ENCODE data around the gene DUS1L. TPM values are rescaled to one million over a fixed set of nuclear protein-coding genes. Genes with fewer than 3 reads are reported as not detected.

DUS1L gene
- polyA plus RNA-seq (2013) = 23.6 and 26.7 TPM in 2 replicates

DNA sequence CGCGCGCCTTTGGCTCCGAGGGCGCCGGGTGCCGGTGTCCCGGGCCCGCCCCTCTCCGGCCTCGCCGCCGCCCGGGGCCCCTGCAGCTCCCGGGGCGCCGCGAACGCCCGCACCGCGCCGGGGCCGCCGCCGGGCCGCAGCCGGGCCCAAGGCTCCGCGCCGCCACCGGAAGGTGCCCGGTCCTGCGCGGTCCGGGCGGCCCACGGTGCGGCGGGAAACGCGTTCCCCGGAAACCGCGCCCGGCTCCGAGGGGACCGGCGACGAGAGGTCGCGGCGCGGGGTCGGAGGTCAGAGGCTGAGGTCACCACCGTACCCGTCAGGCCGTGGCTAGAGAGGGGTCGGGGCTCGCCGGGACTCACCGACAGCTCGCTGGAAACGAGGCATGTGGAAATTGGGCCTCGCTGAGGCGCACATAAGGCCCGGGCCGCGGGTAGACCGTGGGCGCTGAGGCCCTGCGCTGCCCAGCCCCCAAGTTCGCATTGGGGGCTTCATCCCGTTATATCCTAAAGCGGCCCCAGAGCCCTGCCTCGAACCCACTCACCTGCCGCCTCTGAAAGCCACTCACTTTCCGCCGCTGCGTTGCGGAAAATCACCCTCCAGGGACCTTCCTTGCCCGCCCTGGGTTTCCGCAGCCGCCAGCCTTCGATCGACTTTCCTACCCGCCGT is at the start of gene DUS1L:
Gene DUS1L (minus strand): TSS at position 167 of the 666 bp plus-strand sequence. CDS start 745 bp downstream, outside the sequence.
- peak within 1 kb of the TSS; percentile 84 for H3K4me3 ChIP-seq (ENCODE audit: low read depth, low read length)
- peak within 1 kb of the TSS; percentile 27 for H2BK12ac ChIP-seq (ENCODE audit: low read length)
- peak in 1 of 2 donors; percentile 64 for DNase-seq
- peaks cover 11 to 12% of the 10 kb centered on the region in 2 experiments for H3K4me1 ChIP-seq (ENCODE audit: control insufficient read depth in 1 of 2, insufficient read depth in 2 of 2, low read length in 2 of 2)
- H2AK5ac ChIP-seq (ENCODE audit: low read length) = peak within 1 kb of the TSS; percentile 59
- peak within 1 kb of the TSS; percentile 87 for H3K9ac ChIP-seq (ENCODE audit: low read length)
- peak within 1 kb of the TSS; percentile 94 for H3K14ac ChIP-seq (ENCODE audit: low read length)
- H4K91ac ChIP-seq (ENCODE audit: low read depth, low read length) = peak within 1 kb of the TSS; percentile 97
- WGBS (ENCODE audit: extremely low coverage, insufficient coverage, insufficient read length) = no CpG with 5 or more reads among the region's 88 CpGs
- H3K4me2 ChIP-seq (ENCODE audit: low read length) = peak within 1 kb of the TSS; percentile 97
- no peaks in the 10 kb centered on the region for H3K27me3 ChIP-seq (ENCODE audit: insufficient read depth, low read length)
- no peak within 1 kb of the TSS for H3K23ac ChIP-seq (ENCODE audit: low read length)
- H2BK5ac ChIP-seq (ENCODE audit: low read depth, low read length, poor library complexity) = peak within 1 kb of the TSS; percentile 71
- H4K12ac ChIP-seq (ENCODE audit: low read depth, low read length) = peak within 1 kb of the TSS; percentile 99
- peak within 1 kb of the TSS; percentile 76 for H2BK120ac ChIP-seq (ENCODE audit: insufficient read depth, low read length, poor library complexity)
- H3K36me3 ChIP-seq (ENCODE audit: control insufficient read depth in 1 of 2, insufficient read depth in 2 of 2, low read length in 2 of 2) = peaks cover 29 to 32% of the 10 kb centered on the region in 2 experiments
- H2AFZ ChIP-seq (ENCODE audit: insufficient read depth, low read length, poor library complexity) = peak within 1 kb of the TSS; percentile 99
- H3K4ac ChIP-seq (ENCODE audit: low read depth, low read length) = peak within 1 kb of the TSS; percentile 91
- peak within 1 kb of the TSS; percentile 95 for H3K18ac ChIP-seq (ENCODE audit: low read length)
- no peak within 1 kb of the TSS for H3K27ac ChIP-seq (ENCODE audit: low read depth, low read length)
- H3K9me3 ChIP-seq (ENCODE audit: insufficient read depth, low read depth, low read length) = no peaks in the 10 kb centered on the region
- H3K79me2 ChIP-seq (ENCODE audit: control insufficient read depth, insufficient read depth, low read length, poor library complexity) = peaks cover 10% of the 10 kb centered on the region
- peaks cover 9% of the 10 kb centered on the region for H3K79me1 ChIP-seq (ENCODE audit: low read length)
- H4K8ac ChIP-seq (ENCODE audit: low read depth, low read length) = peak within 1 kb of the TSS; percentile 100

DNA sequence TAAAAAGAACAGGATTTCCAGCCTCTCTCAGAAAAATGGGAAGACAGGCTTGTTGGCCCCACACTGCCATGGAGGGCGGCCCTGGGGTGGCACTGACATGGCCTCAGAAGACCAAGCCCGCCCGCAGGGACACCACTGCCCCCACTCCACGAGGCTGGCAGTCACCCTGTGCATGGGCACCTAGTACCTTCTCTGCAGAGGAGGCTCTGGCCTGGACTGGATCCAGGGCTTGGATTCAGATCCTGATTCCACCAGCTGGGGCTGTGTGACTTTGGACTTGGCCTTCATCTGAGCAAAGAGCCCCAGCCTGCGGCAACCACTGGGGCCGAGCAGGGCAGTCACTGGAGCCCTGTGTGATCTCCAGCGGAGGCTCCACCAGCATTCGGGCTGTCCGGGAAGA is 49.3 kb upstream of the DUS1L start:
- H3K79me2 ChIP-seq (ENCODE audit: control insufficient read depth, insufficient read depth, low read length, poor library complexity) = no peaks in the 10 kb centered on the region
- no peak overlapping the region for H3K9ac ChIP-seq (ENCODE audit: low read length)
- no peak overlapping the region for H3K23ac ChIP-seq (ENCODE audit: low read length)
- H2AFZ ChIP-seq (ENCODE audit: insufficient read depth, low read length, poor library complexity) = no peak overlapping the region
- H3K18ac ChIP-seq (ENCODE audit: low read length) = no peak overlapping the region
- H3K4me2 ChIP-seq (ENCODE audit: low read length) = no peak overlapping the region
- no peak overlapping the region for H3K4me3 ChIP-seq (ENCODE audit: low read depth, low read length)
- H3K14ac ChIP-seq (ENCODE audit: low read length) = no peak overlapping the region
- H3K36me3 ChIP-seq (ENCODE audit: control insufficient read depth in 1 of 2, insufficient read depth in 2 of 2, low read length in 2 of 2) = peaks cover 13 to 14% of the 10 kb centered on the region in 2 experiments
- no peak overlapping the region for H2AK5ac ChIP-seq (ENCODE audit: low read length)
- DNase-seq = no peak
- no peaks in the 10 kb centered on the region for H3K9me3 ChIP-seq (ENCODE audit: insufficient read depth, low read depth, low read length)
- no CpG with 5 or more reads among the region's 9 CpGs for WGBS (ENCODE audit: extremely low coverage, insufficient coverage, insufficient read length)
- no peak overlapping the region for H2BK120ac ChIP-seq (ENCODE audit: insufficient read depth, low read length, poor library complexity)
- no peaks in the 10 kb centered on the region for H3K27me3 ChIP-seq (ENCODE audit: insufficient read depth, low read length)
- H2BK5ac ChIP-seq (ENCODE audit: low read depth, low read length, poor library complexity) = no peak overlapping the region
- peaks cover 7 to 13% of the 10 kb centered on the region in 2 experiments for H3K4me1 ChIP-seq (ENCODE audit: control insufficient read depth in 1 of 2, insufficient read depth in 2 of 2, low read length in 2 of 2)
- H2BK12ac ChIP-seq (ENCODE audit: low read length) = no peak overlapping the region
- H4K8ac ChIP-seq (ENCODE audit: low read depth, low read length) = no peak overlapping the region
- no peak overlapping the region for H3K4ac ChIP-seq (ENCODE audit: low read depth, low read length)
- H4K91ac ChIP-seq (ENCODE audit: low read depth, low read length) = no peak overlapping the region
- H4K12ac ChIP-seq (ENCODE audit: low read depth, low read length) = no peak overlapping the region
- H3K79me1 ChIP-seq (ENCODE audit: low read length) = no peaks in the 10 kb centered on the region
- no peak overlapping the region for H3K27ac ChIP-seq (ENCODE audit: low read depth, low read length)

DNA sequence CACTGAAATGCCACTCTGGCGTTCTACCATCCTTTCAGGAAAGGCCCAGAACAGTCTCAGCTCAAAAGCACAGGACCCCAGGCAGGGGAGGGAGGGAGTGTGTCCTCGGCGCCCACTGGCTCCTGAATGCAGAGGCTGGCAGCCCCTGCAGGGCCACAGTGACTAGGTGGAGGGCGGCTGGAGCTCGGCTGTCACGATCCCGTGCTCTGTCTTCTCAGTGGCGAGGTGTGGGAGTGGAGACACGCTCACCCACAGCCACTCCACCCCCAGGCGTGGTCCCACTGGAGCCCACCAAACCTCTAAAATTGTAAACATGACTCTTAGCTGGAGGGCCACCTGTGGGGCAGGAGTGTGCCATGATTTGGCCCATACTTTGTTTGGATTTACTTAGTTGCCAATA is 48.8 kb upstream of the DUS1L start:
- H3K79me2 ChIP-seq (ENCODE audit: control insufficient read depth, insufficient read depth, low read length, poor library complexity) = no peaks in the 10 kb centered on the region
- no peak overlapping the region for H3K18ac ChIP-seq (ENCODE audit: low read length)
- no peak overlapping the region for H4K8ac ChIP-seq (ENCODE audit: low read depth, low read length)
- H3K36me3 ChIP-seq (ENCODE audit: control insufficient read depth in 1 of 2, insufficient read depth in 2 of 2, low read length in 2 of 2) = peaks cover 13 to 14% of the 10 kb centered on the region in 2 experiments
- no peak overlapping the region for H2AK5ac ChIP-seq (ENCODE audit: low read length)
- no peak overlapping the region for H4K12ac ChIP-seq (ENCODE audit: low read depth, low read length)
- peaks cover 7 to 13% of the 10 kb centered on the region in 2 experiments for H3K4me1 ChIP-seq (ENCODE audit: control insufficient read depth in 1 of 2, insufficient read depth in 2 of 2, low read length in 2 of 2)
- H3K27ac ChIP-seq (ENCODE audit: low read depth, low read length) = no peak overlapping the region
- H3K4me3 ChIP-seq (ENCODE audit: low read depth, low read length) = no peak overlapping the region
- no peak overlapping the region for H4K91ac ChIP-seq (ENCODE audit: low read depth, low read length)
- H2BK120ac ChIP-seq (ENCODE audit: insufficient read depth, low read length, poor library complexity) = no peak overlapping the region
- no peak overlapping the region for H3K14ac ChIP-seq (ENCODE audit: low read length)
- no peaks in the 10 kb centered on the region for H3K9me3 ChIP-seq (ENCODE audit: insufficient read depth, low read depth, low read length)
- no peak overlapping the region for H2BK5ac ChIP-seq (ENCODE audit: low read depth, low read length, poor library complexity)
- WGBS (ENCODE audit: extremely low coverage, insufficient coverage, insufficient read length) = no CpG with 5 or more reads among the region's 10 CpGs
- no peak overlapping the region for H2AFZ ChIP-seq (ENCODE audit: insufficient read depth, low read length, poor library complexity)
- DNase-seq = no peak
- no peaks in the 10 kb centered on the region for H3K27me3 ChIP-seq (ENCODE audit: insufficient read depth, low read length)
- no peak overlapping the region for H2BK12ac ChIP-seq (ENCODE audit: low read length)
- no peak overlapping the region for H3K9ac ChIP-seq (ENCODE audit: low read length)
- no peak overlapping the region for H3K4ac ChIP-seq (ENCODE audit: low read depth, low read length)
- H3K4me2 ChIP-seq (ENCODE audit: low read length) = no peak overlapping the region
- no peak overlapping the region for H3K23ac ChIP-seq (ENCODE audit: low read length)
- no peaks in the 10 kb centered on the region for H3K79me1 ChIP-seq (ENCODE audit: low read length)

DNA sequence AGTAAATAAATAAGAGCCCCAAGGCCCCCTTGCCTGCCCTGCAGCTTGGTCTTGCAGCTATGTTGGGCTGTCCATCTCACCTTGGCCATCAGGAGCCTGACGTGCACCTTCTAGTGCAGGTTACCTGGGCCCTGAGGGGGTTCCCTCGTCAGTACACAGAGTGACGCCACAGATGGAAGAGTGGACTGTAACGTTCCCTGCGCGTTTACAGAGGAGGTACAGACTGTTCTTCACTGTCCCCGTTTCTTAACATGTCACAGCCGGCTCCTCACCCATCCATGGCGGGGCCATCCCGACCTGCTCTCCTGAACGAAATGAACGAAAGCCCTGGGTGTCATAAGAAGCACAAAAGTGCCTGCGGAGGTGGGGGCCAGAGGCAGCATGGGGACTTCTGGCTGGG is 48.3 kb upstream of the DUS1L start:
- H3K14ac ChIP-seq (ENCODE audit: low read length) = no peak overlapping the region
- H3K9ac ChIP-seq (ENCODE audit: low read length) = no peak overlapping the region
- H3K9me3 ChIP-seq (ENCODE audit: insufficient read depth, low read depth, low read length) = no peaks in the 10 kb centered on the region
- no peaks in the 10 kb centered on the region for H3K27me3 ChIP-seq (ENCODE audit: insufficient read depth, low read length)
- no peak overlapping the region for H3K4me2 ChIP-seq (ENCODE audit: low read length)
- no peak overlapping the region for H3K18ac ChIP-seq (ENCODE audit: low read length)
- H2BK120ac ChIP-seq (ENCODE audit: insufficient read depth, low read length, poor library complexity) = no peak overlapping the region
- no peak overlapping the region for H3K27ac ChIP-seq (ENCODE audit: low read depth, low read length)
- no peak overlapping the region for H2BK12ac ChIP-seq (ENCODE audit: low read length)
- H2AK5ac ChIP-seq (ENCODE audit: low read length) = no peak overlapping the region
- no CpG with 5 or more reads among the region's 13 CpGs for WGBS (ENCODE audit: extremely low coverage, insufficient coverage, insufficient read length)
- peaks cover 7 to 13% of the 10 kb centered on the region in 2 experiments for H3K4me1 ChIP-seq (ENCODE audit: control insufficient read depth in 1 of 2, insufficient read depth in 2 of 2, low read length in 2 of 2)
- no peak overlapping the region for H4K91ac ChIP-seq (ENCODE audit: low read depth, low read length)
- no peaks in the 10 kb centered on the region for H3K79me1 ChIP-seq (ENCODE audit: low read length)
- DNase-seq = no peak
- H3K4me3 ChIP-seq (ENCODE audit: low read depth, low read length) = no peak overlapping the region
- H2AFZ ChIP-seq (ENCODE audit: insufficient read depth, low read length, poor library complexity) = no peak overlapping the region
- H4K12ac ChIP-seq (ENCODE audit: low read depth, low read length) = no peak overlapping the region
- peaks cover 13 to 14% of the 10 kb centered on the region in 2 experiments for H3K36me3 ChIP-seq (ENCODE audit: control insufficient read depth in 1 of 2, insufficient read depth in 2 of 2, low read length in 2 of 2)
- no peak overlapping the region for H4K8ac ChIP-seq (ENCODE audit: low read depth, low read length)
- H3K79me2 ChIP-seq (ENCODE audit: control insufficient read depth, insufficient read depth, low read length, poor library complexity) = no peaks in the 10 kb centered on the region
- no peak overlapping the region for H3K23ac ChIP-seq (ENCODE audit: low read length)
- no peak overlapping the region for H3K4ac ChIP-seq (ENCODE audit: low read depth, low read length)
- H2BK5ac ChIP-seq (ENCODE audit: low read depth, low read length, poor library complexity) = no peak overlapping the region
